Neuronal stem cell (in vitro differentiated cells): Measurements from ENCODE around the gene ZBTB20. TPM values are rescaled to one million over a fixed set of nuclear protein-coding genes. Genes with fewer than 3 reads are reported as not detected.

Experiments
- DNase-seq: peaks from one replicate; pipeline ENCODE4 v3.0.0-alpha.2; 2013; ENCODE audit warnings: low spot score
- H2AFZ ChIP-seq: one replicate; pipeline ENCODE4 v1.6.1; 2013; ENCODE audit warnings: mild to moderate bottlenecking, low read length, inconsistent platforms
- H2AK5ac ChIP-seq: 2 replicates; pipeline ENCODE4 v1.6.1; 2013; ENCODE audit warnings: low read depth, mild to moderate bottlenecking, inconsistent platforms, low read length, moderate library complexity, mixed read lengths
- H2BK120ac ChIP-seq: 2 replicates; pipeline ENCODE4 v1.6.1; 2013; ENCODE audit warnings: low read depth, mild to moderate bottlenecking, inconsistent platforms, low read length, moderate library complexity, mixed read lengths
- H2BK12ac ChIP-seq: one replicate; pipeline ENCODE4 v1.6.1; 2013; ENCODE audit warnings: low read length, inconsistent platforms
- H2BK15ac ChIP-seq: 2 replicates; pipeline ENCODE4 v1.6.1; 2013; ENCODE audit warnings: mild to moderate bottlenecking, low read length, inconsistent platforms, mixed read lengths
- H2BK5ac ChIP-seq: one replicate; pipeline ENCODE4 v1.6.1; 2013; ENCODE audit warnings: inconsistent platforms, mild to moderate bottlenecking, low read length, moderate library complexity
- H3K14ac ChIP-seq: one replicate; pipeline ENCODE4 v1.6.1; 2013; ENCODE audit warnings: low read length, inconsistent platforms
- H3K18ac ChIP-seq: 2 replicates; pipeline ENCODE4 v1.6.1; 2013; ENCODE audit warnings: low read length, inconsistent platforms
- H3K23ac ChIP-seq: 2 replicates; pipeline ENCODE4 v1.6.1; 2013; ENCODE audit warnings: low read depth, mild to moderate bottlenecking, mixed read lengths, low read length, inconsistent platforms; ENCODE audit not compliant: poor library complexity
- H3K27ac ChIP-seq: replicated peaks from 3 replicates; pipeline ENCODE4 v1.5.1; 2013; ENCODE audit warnings: low read length, inconsistent platforms
- H3K27me3 ChIP-seq, 3 experiments: 2 replicates each; pipeline ENCODE4 v1.6.1; 2013; ENCODE audit warnings: low read length in 3 of 3, mild to moderate bottlenecking in 2 of 3, inconsistent platforms in 1 of 3, low read depth in 1 of 3, mixed read lengths in 1 of 3, moderate library complexity in 1 of 3; ENCODE audit not compliant: control insufficient read depth in 3 of 3, insufficient read depth in 3 of 3
- H3K36me3 ChIP-seq, 2 donors: replicated peaks in 1 of 2; 2 replicates each; pipeline ENCODE4 v1.6.1; 2013; ENCODE audit warnings: low read length in 2 of 2; ENCODE audit not compliant: control insufficient read depth in 2 of 2, insufficient read depth in 2 of 2
- H3K4ac ChIP-seq: 2 replicates; pipeline ENCODE4 v1.6.1; 2013; ENCODE audit warnings: inconsistent platforms, mild to moderate bottlenecking, low read length, moderate library complexity
- H3K4me1 ChIP-seq, 2 donors: 1 replicate in 1 of 2; 2 replicates in 1 of 2; pipeline ENCODE4 v1.6.1; 2013; ENCODE audit warnings: low read length in 2 of 2, low read depth in 1 of 2; ENCODE audit not compliant: control insufficient read depth in 2 of 2, insufficient read depth in 1 of 2
- H3K4me2 ChIP-seq: one replicate; pipeline ENCODE4 v1.6.1; 2013; ENCODE audit warnings: mild to moderate bottlenecking, low read length, inconsistent platforms; ENCODE audit not compliant: insufficient read depth, poor library complexity, severe bottlenecking
- H3K4me3 ChIP-seq, 2 donors: 2 replicates each; pipeline ENCODE4 v1.5.1; 2013; ENCODE audit warnings: low read length in 2 of 2, mild to moderate bottlenecking in 2 of 2, inconsistent platforms in 1 of 2, moderate library complexity in 1 of 2
- H3K79me1 ChIP-seq: one replicate; pipeline ENCODE4 v1.6.1; 2013; ENCODE audit warnings: low read depth, mild to moderate bottlenecking, inconsistent platforms, low read length, moderate library complexity
- H3K9ac ChIP-seq: one replicate; pipeline ENCODE4 v1.6.1; 2013; ENCODE audit warnings: mild to moderate bottlenecking, low read depth, low read length, inconsistent platforms; ENCODE audit not compliant: poor library complexity
- H3K9me3 ChIP-seq, 2 donors: replicated peaks in 1 of 2; 2 replicates each; pipeline versions ENCODE3 to v1.6.1; 2013; ENCODE audit warnings: low read length in 2 of 2, mild to moderate bottlenecking in 2 of 2, inconsistent platforms in 1 of 2, low read depth in 1 of 2, mixed read lengths in 1 of 2, moderate library complexity in 1 of 2; ENCODE audit not compliant: control insufficient read depth in 2 of 2, insufficient read depth in 1 of 2
- H4K8ac ChIP-seq: one replicate; pipeline ENCODE4 v1.6.1; 2013; ENCODE audit warnings: low read depth, mild to moderate bottlenecking, inconsistent platforms, low read length, moderate library complexity
- H4K91ac ChIP-seq: one replicate; pipeline ENCODE4 v1.6.1; 2013; ENCODE audit warnings: low read length, low read depth, mild to moderate bottlenecking, inconsistent platforms; ENCODE audit not compliant: poor library complexity
- WGBS, 2 donors: extraction: QIAGEN DNeasy Blood & Tissue Kit; methylation state at CpG; one replicate each; pipeline ENCODE4 v1.1.7; 2013; ENCODE audit warnings: missing lambda C conversion rate in 2 of 2, mixed read lengths in 1 of 2; ENCODE audit not compliant: insufficient read length in 2 of 2, insufficient replicate concordance in 1 of 2; ENCODE audit errors: extremely low coverage in 2 of 2; 5-methylcytosine and 5-hydroxymethylcytosine counted together
- small RNA-seq: library from polyadenylated mRNA; stranded (forward); fragments of <200 nt; extraction: miRNeasy Mini kit (QIAGEN cat#:217004); gene quantifications from one replicate; pipeline ENCODE3, GENCODE V24; 2013; ENCODE audit not compliant: insufficient read depth

ZBTB20 gene

GRCh38 chr3:114285648-114286230 lies 861.3 kb downstream of the ZBTB20 start:
- Histone ChIP-seq H3K4me1 (no peaks in the 10 kb centered on the region), H2AFZ (no peak overlapping the region), H3K27ac (no peak overlapping the region), H4K91ac (no peak overlapping the region), H2AK5ac (no peak overlapping the region), H3K14ac (no peak overlapping the region), H3K4ac (no peak overlapping the region), H3K79me1 (no peaks in the 10 kb centered on the region), H3K4me3 (no peak overlapping the region), H4K8ac (no peak overlapping the region), H3K4me2 (no peak overlapping the region), H3K23ac (no peak overlapping the region), H3K9me3 (no peaks in the 10 kb centered on the region), H2BK5ac (no peak overlapping the region), H3K9ac (no peak overlapping the region), H3K27me3 (no peaks in the 10 kb centered on the region), H3K18ac (no peak overlapping the region), H3K36me3 (no peaks in the 10 kb centered on the region), H2BK15ac (no peak overlapping the region), H2BK120ac (no peak overlapping the region), H2BK12ac (no peak overlapping the region)
- DNase-seq = no peak
- WGBS, 2 donors = no CpG with 5 or more reads among the region's 3 CpGs

GRCh38 chr3:114284644-114285043 lies 862.4 kb downstream of the ZBTB20 start:
- Histone ChIP-seq H2BK120ac (no peak overlapping the region), H3K14ac (no peak overlapping the region), H3K9me3 (no peaks in the 10 kb centered on the region), H3K18ac (no peak overlapping the region), H2BK15ac (no peak overlapping the region), H4K8ac (no peak overlapping the region), H2BK12ac (no peak overlapping the region), H3K4ac (no peak overlapping the region), H3K4me1 (no peaks in the 10 kb centered on the region), H3K36me3 (no peaks in the 10 kb centered on the region), H3K9ac (no peak overlapping the region), H3K27ac (no peak overlapping the region), H2BK5ac (no peak overlapping the region), H2AK5ac (no peak overlapping the region), H2AFZ (no peak overlapping the region), H3K4me3 (no peak overlapping the region), H3K4me2 (no peak overlapping the region), H3K27me3 (no peaks in the 10 kb centered on the region), H3K23ac (no peak overlapping the region), H4K91ac (no peak overlapping the region), H3K79me1 (no peaks in the 10 kb centered on the region)
- WGBS, 2 donors = no CpG with 5 or more reads among the region's 1 CpG
- no peak for DNase-seq

Small RNAs within 50 kb of the gene (small RNA-seq; reads per million reads assigned to genes)
- gene MIR4796 = not detected
